Spleen (tissue), 11 donors: ENCODE results near the gene SHLD1. TPM values are rescaled to one million over a fixed set of nuclear protein-coding genes. Genes with fewer than 3 reads are reported as not detected.

Source experiments
- DNase-seq: peaks from one replicate; pipeline ENCODE4 v3.0.0-alpha.2; 2020
- H3K27ac ChIP-seq, 8 donors: fragments of 200-600 bp; sonication (generic) in 7 of 8; 1 replicate in 4 of 8; 2 replicates in 4 of 8; pipeline versions ENCODE4 v1.5.0 to v1.8.0; 2016 to 2021; ENCODE audit warnings: inconsistent platforms in 4 of 8, mild to moderate bottlenecking in 4 of 8, moderate library complexity in 1 of 8
- H3K27me3 ChIP-seq, 7 donors: fragments of 200-600 bp; sonication (generic) in 6 of 7; replicated peaks in 1 of 7; 1 replicate in 4 of 7; 2 replicates in 3 of 7; pipeline versions ENCODE4 v1.5.0 to v1.8.0; 2016 to 2021; ENCODE audit warnings: inconsistent platforms in 3 of 7, mild to moderate bottlenecking in 1 of 7
- H3K36me3 ChIP-seq, 6 donors: fragments of 200-600 bp; sonication (generic) in 5 of 6; 1 replicate in 4 of 6; 2 replicates in 2 of 6; pipeline versions ENCODE4 v1.5.0 to v1.8.0; 2016 to 2021; ENCODE audit warnings: inconsistent platforms in 2 of 6
- H3K4me1 ChIP-seq, 6 donors: fragments of 200-600 bp; sonication (generic) in 5 of 6; 1 replicate in 3 of 6; 2 replicates in 3 of 6; pipeline versions ENCODE4 v1.5.0 to v1.8.0; 2016 to 2021; ENCODE audit warnings: inconsistent platforms in 3 of 6
- H3K4me3 ChIP-seq, 8 donors: fragments of 200-600 bp; sonication (generic) in 7 of 8; 1 replicate in 4 of 8; 2 replicates in 4 of 8; pipeline versions ENCODE4 v1.5.0 to v1.8.0; 2016 to 2021; ENCODE audit warnings: inconsistent platforms in 4 of 8, mild to moderate bottlenecking in 4 of 8, moderate library complexity in 2 of 8
- H3K9me3 ChIP-seq, 8 donors: fragments of 200-600 bp; sonication (generic) in 7 of 8; 1 replicate in 4 of 8; 2 replicates in 4 of 8; pipeline versions ENCODE4 v1.5.0 to v1.8.0; 2016 to 2021; ENCODE audit warnings: inconsistent platforms in 4 of 8
- CTCF ChIP-seq, 11 experiments: fragments of 200-600 bp in 7 of 11; fragments of 450-650 bp in 4 of 11; sonication (generic) in 4 of 11; IDR thresholded peaks in 8 of 11; conservative IDR thresholded peaks in 3 of 11; 1 replicate in 7 of 11; 2 replicates in 4 of 11; pipeline versions ENCODE4 v1.4.0 to v1.8.0; 2016 to 2021; ENCODE audit warnings: antibody characterized with exemption in 11 of 11, inconsistent platforms in 4 of 11, mild to moderate bottlenecking in 1 of 11
- POLR2A ChIP-seq, 3 donors: fragments of 450-650 bp; IDR thresholded peaks; one replicate each; pipeline ENCODE4 v1.5.1; 2017; ENCODE audit warnings: antibody characterized with exemption in 3 of 3, mild to moderate bottlenecking in 1 of 3
- POLR2AphosphoS5 ChIP-seq, 3 donors: sonication (generic); formaldehyde crosslinking; IDR thresholded peaks; one replicate each; pipeline ENCODE4 v1.5.1; 2017; ENCODE audit warnings: antibody characterized with exemption in 3 of 3
- WGBS, 5 donors: extraction: QIAGEN DNeasy Blood & Tissue Kit in 3 of 5; methylation state at CpG; one replicate each; pipeline versions ENCODE4 v1.1.5 to v1.1.7; 2013 to 2018; 5-methylcytosine and 5-hydroxymethylcytosine counted together
- intact Hi-C: fragments of 100-400 bp; cut with DNase I; formaldehyde crosslinking; loops from one replicate; pipeline ENCODE4 v1.15.0; 2023; ENCODE audit warnings: low total_unique reads
- polyA plus RNA-seq, 3 donors: library from polyadenylated mRNA; stranded (reverse); fragments of 200-250 nt; gene quantifications; one replicate each; pipeline ENCODE4 v1.2.1, GENCODE V29; 2013
- total RNA-seq, 7 donors: library from RNA; depleted of rRNA in 3 of 7; stranded (reverse); fragments of >200 nt in 3 of 7; fragmentation: NEBNext Ultra II Directional in 4 of 7; extraction: Animal tissue kit (Norgen Biotek cat#: 25700) in 4 of 7; gene quantifications; one replicate each; pipeline versions ENCODE4 v1.1.0 to v1.2.1, GENCODE V29; 2016 to 2021
- donor health status: healthy with polysubstance abuse.
- donor health status: DM: no; HTN: no; CAD: no; lungs with moderate emphysema.
- donor health status: DM: no; HTN: no; CAD: no.
- donor health status: Bipolar disorder and iron deficiency.
- donor health status: healthy.
- donor health status: DM: no; HTN: no; CAD: no.
- donor health status: DM: yes; HTN: yes; CAD: no.

Gene SHLD1
- total and polyA plus RNA-seq, 10 donors: 8.1 to 18.6 (median 12.4) TPM

GRCh38 chr20:5899444-5899843 is 149.2 kb downstream of the SHLD1 start:
- no peak for DNase-seq
- 43 to 81% (median 57%) methylated on average over 1 of the region's 1 CpG for WGBS, 5 donors
- no peaks in the 10 kb centered on the region for H3K9me3 ChIP-seq
- TF ChIP-seq CTCF (IDR thresholded peaks at IDR 0.05 in 8 of 11, conservative IDR thresholded peaks at IDR 0.05 in 3 of 11) (no peak), POLR2AphosphoS5 (IDR thresholded peaks at IDR 0.05) (no peak), POLR2A (IDR thresholded peaks at IDR 0.05) (no peak)
- H3K27ac ChIP-seq: no peak overlapping the region
- no peaks in the 10 kb centered on the region for H3K4me1 ChIP-seq
- intact Hi-C loops: no loop called here
- peaks cover 0 to 27% (median 0%) of the 10 kb centered on the region in 7 donors for H3K27me3 ChIP-seq
- H3K36me3 ChIP-seq: no peaks in the 10 kb centered on the region
- H3K4me3 ChIP-seq: no peak overlapping the region

GRCh38 chr20:5900908-5901307 is 150.7 kb downstream of the SHLD1 start:
- H3K4me1 ChIP-seq: no peaks in the 10 kb centered on the region
- peaks cover 0 to 24% (median 0%) of the 10 kb centered on the region in 7 donors for H3K27me3 ChIP-seq
- H3K9me3 ChIP-seq: no peaks in the 10 kb centered on the region
- no peak overlapping the region for H3K27ac ChIP-seq
- no peak overlapping the region for H3K4me3 ChIP-seq
- no peaks in the 10 kb centered on the region for H3K36me3 ChIP-seq
- 39 to 83% (median 55%) methylated on average over 1 of the region's 1 CpG for WGBS, 5 donors
- intact Hi-C loops: no loop called here
- no peak for DNase-seq
- TF ChIP-seq POLR2A (IDR thresholded peaks at IDR 0.05) (no peak), CTCF (IDR thresholded peaks at IDR 0.05 in 8 of 11, conservative IDR thresholded peaks at IDR 0.05 in 3 of 11) (no peak), POLR2AphosphoS5 (IDR thresholded peaks at IDR 0.05) (no peak)

- H3K4me3 ChIP-seq: no peak overlapping the region
- TF ChIP-seq CTCF (IDR thresholded peaks at IDR 0.05 in 8 of 11, conservative IDR thresholded peaks at IDR 0.05 in 3 of 11) (no peak), POLR2AphosphoS5 (IDR thresholded peaks at IDR 0.05) (no peak), POLR2A (IDR thresholded peaks at IDR 0.05) (no peak)
- H3K27ac ChIP-seq: no peak overlapping the region
- no peak for DNase-seq
- peaks cover 8 to 12% (median 10%) of the 10 kb centered on the region in 6 donors for H3K4me1 ChIP-seq
- peaks cover 0 to 87% (median 31%) of the 10 kb centered on the region in 7 donors for H3K27me3 ChIP-seq
- 65 to 83% (median 74%) methylated on average over 2 of the region's 2 CpGs for WGBS, 5 donors
- H3K9me3 ChIP-seq: no peaks in the 10 kb centered on the region
- H3K36me3 ChIP-seq: no peaks in the 10 kb centered on the region
- intact Hi-C loops: no loop called here
Measured at GRCh38 chr20:5908981-5909380, 158.8 kb downstream of the SHLD1 start.

- H3K36me3 ChIP-seq: no peaks in the 10 kb centered on the region
Measured at GRCh38 chr20:5910186-5910585, 160.0 kb downstream of the SHLD1 start.

More at GRCh38 chr20:5910186-5910585, 160.0 kb downstream of the SHLD1 start:
- no peak overlapping the region for H3K27ac ChIP-seq
- intact Hi-C loops: no loop called here
- H3K27me3 ChIP-seq: peaks cover 0 to 80% (median 31%) of the 10 kb centered on the region in 7 donors
- DNase-seq: no peak
- TF ChIP-seq POLR2A (IDR thresholded peaks at IDR 0.05): no peak
- TF ChIP-seq POLR2AphosphoS5 (IDR thresholded peaks at IDR 0.05): no peak
- TF ChIP-seq CTCF (IDR thresholded peaks at IDR 0.05 in 8 of 11, conservative IDR thresholded peaks at IDR 0.05 in 3 of 11): no peak
- no peaks in the 10 kb centered on the region for H3K9me3 ChIP-seq
- peaks cover 8 to 12% (median 10%) of the 10 kb centered on the region in 6 donors for H3K4me1 ChIP-seq
- H3K4me3 ChIP-seq: no peak overlapping the region
- 66 to 73% (median 70%) methylated on average over 6 of the region's 6 CpGs for WGBS, 5 donors
